ENCODE measurements around the gene ATG9A. TPM values are rescaled to one million over a fixed set of nuclear protein-coding genes. Genes with fewer than 3 reads are reported as not detected.

ATG9A gene
- total RNA-seq, 1 experiment from 2014 or later = 52.1 TPM

- DNase-seq (ENCODE audit: unreplicated experiment) = no peak
- H3K9me3 Mint-ChIP-seq (ENCODE audit: unreplicated experiment) = no peaks in the 10 kb centered on the region
- H3K27me3 Mint-ChIP-seq (ENCODE audit: insufficient read depth, unreplicated experiment) = no peaks in the 10 kb centered on the region
- TF ChIP-seq, protein P1, sequence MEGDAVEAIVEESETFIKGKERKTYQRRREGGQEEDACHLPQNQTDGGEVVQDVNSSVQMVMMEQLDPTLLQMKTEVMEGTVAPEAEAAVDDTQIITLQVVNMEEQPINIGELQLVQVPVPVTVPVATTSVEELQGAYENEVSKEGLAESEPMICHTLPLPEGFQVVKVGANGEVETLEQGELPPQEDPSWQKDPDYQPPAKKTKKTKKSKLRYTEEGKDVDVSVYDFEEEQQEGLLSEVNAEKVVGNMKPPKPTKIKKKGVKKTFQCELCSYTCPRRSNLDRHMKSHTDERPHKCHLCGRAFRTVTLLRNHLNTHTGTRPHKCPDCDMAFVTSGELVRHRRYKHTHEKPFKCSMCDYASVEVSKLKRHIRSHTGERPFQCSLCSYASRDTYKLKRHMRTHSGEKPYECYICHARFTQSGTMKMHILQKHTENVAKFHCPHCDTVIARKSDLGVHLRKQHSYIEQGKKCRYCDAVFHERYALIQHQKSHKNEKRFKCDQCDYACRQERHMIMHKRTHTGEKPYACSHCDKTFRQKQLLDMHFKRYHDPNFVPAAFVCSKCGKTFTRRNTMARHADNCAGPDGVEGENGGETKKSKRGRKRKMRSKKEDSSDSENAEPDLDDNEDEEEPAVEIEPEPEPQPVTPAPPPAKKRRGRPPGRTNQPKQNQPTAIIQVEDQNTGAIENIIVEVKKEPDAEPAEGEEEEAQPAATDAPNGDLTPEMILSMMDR (IDR thresholded peaks at IDR 0.05; ENCODE audit: unreplicated experiment) = no peak
- H3K36me3 Mint-ChIP-seq (ENCODE audit: insufficient read depth, unreplicated experiment) = peaks cover 41% of the 10 kb centered on the region
- CTCF ChIA-PET = interaction anchor here (0.9 to 9.3 kb wide), 11 partner anchors 9 to 164 kb away, joined by 3 to 82 read pairs (median 7); partner anchors contain the start of gene NHEJ1
- intact Hi-C loops (cut with micrococcal nuclease) = loop anchor here (5.0 kb wide), 1 partner anchor 102 kb away; the partner anchor contains the start of gene DNAJB2
- POLR2A ChIA-PET = interaction anchor here (1.6 to 3.4 kb wide), 5 partner anchors 15 to 112 kb away, joined by 6 to 93 read pairs (median 11); partner anchors contain the start of genes ANKZF1, ATG9A, DNAJB2 and ZFAND2B
- no TSS peak for BruUV-seq (replicated peaks)
- H3K27ac Mint-ChIP-seq (ENCODE audit: low read depth, unreplicated experiment) = no peak overlapping the region
- H3K4me1 Mint-ChIP-seq (ENCODE audit: insufficient read depth, unreplicated experiment) = peaks cover 8% of the 10 kb centered on the region
- H3K4me3 Mint-ChIP-seq (ENCODE audit: unreplicated experiment) = no peak overlapping the region
Observed at GRCh38 chr2:219174801-219175200, 54.6 kb downstream of the ATG9A start.

- Mint-ChIP-seq H3K27me3 (ENCODE audit: insufficient read depth, unreplicated experiment) (no peaks in the 10 kb centered on the region), H3K36me3 (ENCODE audit: insufficient read depth, unreplicated experiment) (peaks cover 41% of the 10 kb centered on the region), H3K27ac (ENCODE audit: low read depth, unreplicated experiment) (peak overlapping the region; percentile 28), H3K9me3 (ENCODE audit: unreplicated experiment) (no peaks in the 10 kb centered on the region), H3K4me1 (ENCODE audit: insufficient read depth, unreplicated experiment) (peaks cover 8% of the 10 kb centered on the region), H3K4me3 (ENCODE audit: unreplicated experiment) (no peak overlapping the region)
- intact Hi-C loops (cut with micrococcal nuclease) = no loop called here
- BruUV-seq (replicated peaks) = no TSS peak
- ChIA-PET CTCF (interaction anchor here (0.6 to 9.3 kb wide), 14 partner anchors 8 to 350 kb away, joined by 3 to 82 read pairs (median 4); partner anchors contain the start of gene NHEJ1), POLR2A (interaction anchor here (0.9 to 2.0 kb wide), 4 partner anchors 14 to 121 kb away, joined by 3 to 9 read pairs (median 6); partner anchors contain the start of gene ZFAND2B)
- no peak for DNase-seq (ENCODE audit: unreplicated experiment)
- TF ChIP-seq, protein P1 (IDR thresholded peaks at IDR 0.05; ENCODE audit: unreplicated experiment) = no peak
Observed at GRCh38 chr2:219174146-219174545, 55.3 kb downstream of the ATG9A start.

- H3K36me3 Mint-ChIP-seq (ENCODE audit: insufficient read depth, unreplicated experiment) = peaks cover 33% of the 10 kb centered on the region
- no peak overlapping the region for H3K4me3 Mint-ChIP-seq (ENCODE audit: unreplicated experiment)
- TF ChIP-seq, protein P1 (IDR thresholded peaks at IDR 0.05; ENCODE audit: unreplicated experiment) = no peak
- no peak for DNase-seq (ENCODE audit: unreplicated experiment)
- POLR2A ChIA-PET = interaction anchor here (0.9 to 1.2 kb wide), 2 partner anchors 45 to 122 kb away, joined by 3 to 6 read pairs; no protein-coding TSS in a partner anchor
- no peak overlapping the region for H3K27ac Mint-ChIP-seq (ENCODE audit: low read depth, unreplicated experiment)
- H3K27me3 Mint-ChIP-seq (ENCODE audit: insufficient read depth, unreplicated experiment) = no peaks in the 10 kb centered on the region
- CTCF ChIA-PET = interaction anchor here (1.0 to 9.3 kb wide), 8 partner anchors 9 to 178 kb away, joined by 4 to 82 read pairs (median 10); partner anchors contain the start of gene NHEJ1
- H3K9me3 Mint-ChIP-seq (ENCODE audit: unreplicated experiment) = no peaks in the 10 kb centered on the region
- H3K4me1 Mint-ChIP-seq (ENCODE audit: insufficient read depth, unreplicated experiment) = peaks cover 8% of the 10 kb centered on the region
- BruUV-seq (replicated peaks) = no TSS peak
- intact Hi-C loops (cut with micrococcal nuclease) = no loop called here
Observed at GRCh38 chr2:219173176-219173575, 56.3 kb downstream of the ATG9A start.

- Mint-ChIP-seq H3K9me3 (ENCODE audit: unreplicated experiment) (no peaks in the 10 kb centered on the region), H3K4me1 (ENCODE audit: insufficient read depth, unreplicated experiment) (peaks cover 8% of the 10 kb centered on the region), H3K27ac (ENCODE audit: low read depth, unreplicated experiment) (no peak overlapping the region), H3K36me3 (ENCODE audit: insufficient read depth, unreplicated experiment) (peaks cover 33% of the 10 kb centered on the region), H3K4me3 (ENCODE audit: unreplicated experiment) (no peak overlapping the region), H3K27me3 (ENCODE audit: insufficient read depth, unreplicated experiment) (no peaks in the 10 kb centered on the region)
- no TSS peak for BruUV-seq (replicated peaks)
- POLR2A ChIA-PET = interaction anchor here (1.4 to 2.2 kb wide), 2 partner anchors 45 to 57 kb away, joined by 3 to 11 read pairs; partner anchors contain the start of genes ANKZF1 and ATG9A
- intact Hi-C loops (cut with micrococcal nuclease) = no loop called here
- DNase-seq (ENCODE audit: unreplicated experiment) = no peak
- TF ChIP-seq, protein P1 (IDR thresholded peaks at IDR 0.05; ENCODE audit: unreplicated experiment) = no peak
- CTCF ChIA-PET = interaction anchor here (0.6 to 9.3 kb wide), 20 partner anchors 8 to 429 kb away, joined by 3 to 82 read pairs (median 4); partner anchors contain the start of genes GLB1L, NHEJ1 and STK16
Observed at GRCh38 chr2:219172231-219173154, 56.9 kb downstream of the ATG9A start.

Measured in MCF 10A (cell line).